ENCODE data around the gene SCAMP3. TPM values are rescaled to one million over a fixed set of nuclear protein-coding genes. Genes with fewer than 3 reads are reported as not detected.
A peak's percentile ranks its signal among the peaks of the same experiment; 100 is the strongest.

SCAMP3 gene
- total and polyA plus RNA-seq, 2 of the 4 experiments (the other 2 are of a cell fraction): 30.5 to 118 TPM

DNA sequence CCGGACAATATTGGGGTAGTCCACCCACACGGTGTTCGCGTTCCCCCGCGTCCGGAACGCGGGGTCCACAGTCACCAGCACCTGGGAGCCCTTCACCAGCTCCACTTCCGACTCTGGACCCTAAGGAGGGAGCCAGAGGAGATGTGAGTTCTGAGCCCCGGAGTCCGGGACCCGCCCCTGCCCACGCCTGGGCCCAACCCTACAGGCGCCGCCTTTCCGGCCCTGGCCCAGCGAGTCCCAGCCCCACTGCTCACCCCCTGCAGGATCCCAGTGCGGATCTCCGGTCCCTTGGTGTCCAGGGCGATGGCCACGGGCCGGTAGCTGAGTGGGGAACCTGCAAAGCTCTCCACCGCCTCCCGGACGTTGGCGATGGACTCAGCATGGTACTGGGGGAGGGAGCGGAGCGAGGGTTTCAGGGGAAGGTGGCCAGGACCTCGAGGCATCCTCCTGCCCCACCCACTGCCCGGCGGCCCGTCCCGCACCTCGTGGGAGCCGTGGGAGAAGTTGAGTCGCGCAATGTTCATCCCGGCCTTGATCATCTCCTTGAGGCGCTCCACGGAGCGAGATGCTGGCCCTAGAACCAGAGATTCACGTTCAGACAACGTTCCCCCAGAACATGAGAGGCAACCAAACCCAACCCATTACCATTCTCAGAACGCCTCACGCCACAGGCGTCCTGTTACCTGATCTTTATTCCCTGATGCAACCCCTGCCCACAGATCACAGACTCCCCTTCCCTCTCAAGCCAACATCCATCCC, 33.2 kb upstream of the SCAMP3 start:
- Histone ChIP-seq H3K27me3 (ENCODE audit: control insufficient read depth, insufficient read depth, low read length) (peaks cover 54% of the 10 kb centered on the region), H4K20me1 (ENCODE audit: insufficient read depth, low read length) (no peaks in the 10 kb centered on the region), H2BK20ac (ENCODE audit: low read depth, low read length) (no peak overlapping the region), H3K18ac (ENCODE audit: low read depth, low read length) (no peak overlapping the region), H2AK9ac (replicated peaks; ENCODE audit: low read depth, low read length, poor library complexity) (no peak overlapping the region), H2BK15ac (ENCODE audit: low read depth, low read length) (no peak overlapping the region), H3K14ac (replicated peaks; ENCODE audit: low read depth, low read length) (no peak overlapping the region), H3K79me1 (ENCODE audit: low read depth in 1 of 2, low read length in 2 of 2) (no peaks in the 10 kb centered on the region), H3K23ac (ENCODE audit: low read depth, low read length) (no peak overlapping the region), H3K36me3 (ENCODE audit: control insufficient read depth, insufficient read depth, low read length) (no peaks in the 10 kb centered on the region), H3K9ac (ENCODE audit: low read depth, low read length) (no peak overlapping the region), H4K8ac (ENCODE audit: low read depth in 2 of 2, low read length in 2 of 2) (no peak overlapping the region), H4K5ac (ENCODE audit: low read depth, low read length) (no peak overlapping the region), H3K4me3 (ENCODE audit: insufficient read depth, low read depth, low read length) (no peak overlapping the region), H3K9me3 (ENCODE audit: control insufficient read depth, insufficient read depth, low read length) (peaks cover 2% of the 10 kb centered on the region; the same call in 1 of the 2 replicates), H2AFZ (replicated peaks; ENCODE audit: low read length, poor library complexity) (peak overlapping the region; percentile 70), H3K9me1 (ENCODE audit: insufficient read depth, low read length) (no peaks in the 10 kb centered on the region), H4K91ac (ENCODE audit: insufficient read depth, low read depth, low read length) (no peak overlapping the region), H3K4me2 (ENCODE audit: low read depth, low read length) (no peak overlapping the region; the same call in 1 of the 2 replicates), H3K56ac (ENCODE audit: extremely low read depth, insufficient read depth, low read length) (no peak overlapping the region), H3K27ac (ENCODE audit: insufficient read depth, low read length) (no peak overlapping the region), H3K4me1 (ENCODE audit: control insufficient read depth, insufficient read depth, low read length) (no peaks in the 10 kb centered on the region), H2AK5ac (ENCODE audit: low read depth, low read length) (no peak overlapping the region), H3K4ac (ENCODE audit: low read depth, low read length) (no peak overlapping the region), H2BK5ac (ENCODE audit: low read depth, low read length, poor library complexity, severe bottlenecking) (no peak overlapping the region), H2BK120ac (ENCODE audit: low read depth, low read length) (no peak overlapping the region)
- no peak for DNase-seq
- intact Hi-C loops (cut with micrococcal nuclease) (no loop called here), in situ Hi-C loops (cut with MboI; ENCODE audit: low sequenced_read_pairs) (no loop called here), dilution Hi-C loops (cut with HindIII; ENCODE audit: low sequenced_read_pairs, unreplicated experiment) (no loop called here)
- ChIA-PET CTCF (interaction anchor here (0.6 kb wide), 1 partner anchor 20 kb away, joined by 8 read pairs; no protein-coding TSS in a partner anchor), POLR2A (ENCODE audit: unreplicated experiment) (no interaction called here)
- ATAC-seq (ENCODE audit: low read depth): no peak
- no TSS peak for BruUV-seq (replicated peaks)
- 8% methylated on average over 13 of the region's 47 CpGs; no CpG with 5 or more reads in 1 of the 2 experiments for WGBS, 2 experiments (ENCODE audit: extremely low coverage in 2 of 2, insufficient read length in 1 of 2)
- TF ChIP-seq MXI1 (IDR thresholded peaks at IDR 0.05; ENCODE audit: borderline replicate concordance, low read depth, low read length) (no peak), MAZ (IDR thresholded peaks at IDR 0.05; ENCODE audit: borderline replicate concordance, low read depth, low read length) (no peak), CEBPB (IDR thresholded peaks at IDR 0.05; ENCODE audit: low read depth, low read length) (no peak), CHD1 (IDR thresholded peaks at IDR 0.05; ENCODE audit: low read depth, low read length) (no peak), SMC3 (IDR thresholded peaks at IDR 0.05; ENCODE audit: low read depth, low read length) (no peak), NFE2L2 (IDR thresholded peaks at IDR 0.05; ENCODE audit: low read depth, low read length) (no peak), RAD21 (IDR thresholded peaks at IDR 0.05; ENCODE audit: low read length) (no peak), RFX5 (IDR thresholded peaks at IDR 0.05; ENCODE audit: low read depth, low read length) (no peak), FOS (IDR thresholded peaks at IDR 0.05; ENCODE audit: low read depth, low read length) (no peak), RCOR1 (IDR thresholded peaks at IDR 0.05; ENCODE audit: insufficient replicate concordance, low read length) (no peak), MAFK (IDR thresholded peaks at IDR 0.05; ENCODE audit: low read depth, low read length) (no peak), BHLHE40 (IDR thresholded peaks at IDR 0.05; ENCODE audit: low read depth, low read length) (no peak)
- TF ChIP-seq, protein P1, sequence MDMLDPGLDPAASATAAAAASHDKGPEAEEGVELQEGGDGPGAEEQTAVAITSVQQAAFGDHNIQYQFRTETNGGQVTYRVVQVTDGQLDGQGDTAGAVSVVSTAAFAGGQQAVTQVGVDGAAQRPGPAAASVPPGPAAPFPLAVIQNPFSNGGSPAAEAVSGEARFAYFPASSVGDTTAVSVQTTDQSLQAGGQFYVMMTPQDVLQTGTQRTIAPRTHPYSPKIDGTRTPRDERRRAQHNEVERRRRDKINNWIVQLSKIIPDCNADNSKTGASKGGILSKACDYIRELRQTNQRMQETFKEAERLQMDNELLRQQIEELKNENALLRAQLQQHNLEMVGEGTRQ (IDR thresholded peaks at IDR 0.05; ENCODE audit: low read depth, low read length): no peak
- TF ChIP-seq, protein P2, sequence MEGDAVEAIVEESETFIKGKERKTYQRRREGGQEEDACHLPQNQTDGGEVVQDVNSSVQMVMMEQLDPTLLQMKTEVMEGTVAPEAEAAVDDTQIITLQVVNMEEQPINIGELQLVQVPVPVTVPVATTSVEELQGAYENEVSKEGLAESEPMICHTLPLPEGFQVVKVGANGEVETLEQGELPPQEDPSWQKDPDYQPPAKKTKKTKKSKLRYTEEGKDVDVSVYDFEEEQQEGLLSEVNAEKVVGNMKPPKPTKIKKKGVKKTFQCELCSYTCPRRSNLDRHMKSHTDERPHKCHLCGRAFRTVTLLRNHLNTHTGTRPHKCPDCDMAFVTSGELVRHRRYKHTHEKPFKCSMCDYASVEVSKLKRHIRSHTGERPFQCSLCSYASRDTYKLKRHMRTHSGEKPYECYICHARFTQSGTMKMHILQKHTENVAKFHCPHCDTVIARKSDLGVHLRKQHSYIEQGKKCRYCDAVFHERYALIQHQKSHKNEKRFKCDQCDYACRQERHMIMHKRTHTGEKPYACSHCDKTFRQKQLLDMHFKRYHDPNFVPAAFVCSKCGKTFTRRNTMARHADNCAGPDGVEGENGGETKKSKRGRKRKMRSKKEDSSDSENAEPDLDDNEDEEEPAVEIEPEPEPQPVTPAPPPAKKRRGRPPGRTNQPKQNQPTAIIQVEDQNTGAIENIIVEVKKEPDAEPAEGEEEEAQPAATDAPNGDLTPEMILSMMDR (conservative IDR thresholded peaks at IDR 0.05; ENCODE audit: low read depth, low read length): no peak
- TF ChIP-seq, protein P3, sequence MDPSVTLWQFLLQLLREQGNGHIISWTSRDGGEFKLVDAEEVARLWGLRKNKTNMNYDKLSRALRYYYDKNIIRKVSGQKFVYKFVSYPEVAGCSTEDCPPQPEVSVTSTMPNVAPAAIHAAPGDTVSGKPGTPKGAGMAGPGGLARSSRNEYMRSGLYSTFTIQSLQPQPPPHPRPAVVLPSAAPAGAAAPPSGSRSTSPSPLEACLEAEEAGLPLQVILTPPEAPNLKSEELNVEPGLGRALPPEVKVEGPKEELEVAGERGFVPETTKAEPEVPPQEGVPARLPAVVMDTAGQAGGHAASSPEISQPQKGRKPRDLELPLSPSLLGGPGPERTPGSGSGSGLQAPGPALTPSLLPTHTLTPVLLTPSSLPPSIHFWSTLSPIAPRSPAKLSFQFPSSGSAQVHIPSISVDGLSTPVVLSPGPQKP (IDR thresholded peaks at IDR 0.05; ENCODE audit: borderline replicate concordance, low read depth, low read length): no peak
